Activated CD4-positive, alpha-beta T cell treated with anti-CD3 and anti-CD28 coated beads, Interleukin-2, amount 50 U/mL, for 16 hours (primary cell): Measurements from ENCODE around the gene RDH13.
A peak's percentile ranks its signal among the peaks of the same experiment; 100 is the strongest.

ENCODE experiments used
- DNase-seq: peaks from one replicate; pipeline ENCODE4 v3.0.0-alpha.2; 2020

Gene RDH13

GRCh38 chr19:55091955-55092354 is 29.0 kb upstream of the RDH13 start:
- DNase-seq = no peak

- no peak for DNase-seq
Observed at GRCh38 chr19:55091126-55091910, 28.4 kb upstream of the RDH13 start.

GRCh38 chr19:55090564-55090963 is 27.6 kb upstream of the RDH13 start:
- no peak for DNase-seq

GRCh38 chr19:55089342-55089944 is 26.5 kb upstream of the RDH13 start:
- DNase-seq = no peak

GRCh38 chr19:55088543-55089341 is 25.8 kb upstream of the RDH13 start:
- peak; percentile 77 for DNase-seq

GRCh38 chr19:55088021-55088451 is 25.1 kb upstream of the RDH13 start:
- no peak for DNase-seq

GRCh38 chr19:55087542-55087901 is 24.6 kb upstream of the RDH13 start:
- DNase-seq = no peak

GRCh38 chr19:55086730-55087541 is 24.0 kb upstream of the RDH13 start:
- DNase-seq = peak; percentile 54

GRCh38 chr19:55085923-55086715 is 23.2 kb upstream of the RDH13 start:
- no peak for DNase-seq

- no peak for DNase-seq
Observed at GRCh38 chr19:55084416-55084815, 21.5 kb upstream of the RDH13 start.

- no peak for DNase-seq
Observed at GRCh38 chr19:55083004-55083850, 20.3 kb upstream of the RDH13 start.

GRCh38 chr19:55082020-55082851 is 19.3 kb upstream of the RDH13 start:
- DNase-seq = peak; percentile 46

GRCh38 chr19:55081770-55082019 is 18.7 kb upstream of the RDH13 start:
- no peak for DNase-seq

GRCh38 chr19:55080968-55081769 is 18.2 kb upstream of the RDH13 start:
- peak; percentile 92 for DNase-seq

- DNase-seq = peak; percentile 78
Observed at GRCh38 chr19:55080121-55080967, 17.4 kb upstream of the RDH13 start.

- no peak for DNase-seq
Observed at GRCh38 chr19:55079400-55080038, 16.6 kb upstream of the RDH13 start.

GRCh38 chr19:55078996-55079395 is 16.0 kb upstream of the RDH13 start:
- no peak for DNase-seq

- no peak for DNase-seq
Observed at GRCh38 chr19:55077106-55077505, 14.2 kb upstream of the RDH13 start.
